DOHH2 (cell line): ENCODE data around the gene SLC16A4.

Experiments used
- EZH2phosphoT487 ChIP-seq: fragments of 200-600 bp; sonication (generic); IDR thresholded peaks from 2 replicates; pipeline ENCODE4 v1.6.1; 2017; ENCODE audit warnings: borderline replicate concordance, mild to moderate bottlenecking, antibody characterized with exemption, low read length, moderate library complexity, mixed read lengths
- TF ChIP-seq, protein P1 (sequence below): fragments of 200-600 bp; sonication (generic); IDR thresholded peaks from one replicate; pipeline ENCODE4 v1.5.1; 2014; ENCODE audit warnings: antibody characterized with exemption, mild to moderate bottlenecking, low read depth, low read length; ENCODE audit not compliant: poor library complexity, severe bottlenecking

GRCh38 chr1:110404401-110404800 is 13.6 kb upstream of the SLC16A4 start:
- TF ChIP-seq, protein P1, sequence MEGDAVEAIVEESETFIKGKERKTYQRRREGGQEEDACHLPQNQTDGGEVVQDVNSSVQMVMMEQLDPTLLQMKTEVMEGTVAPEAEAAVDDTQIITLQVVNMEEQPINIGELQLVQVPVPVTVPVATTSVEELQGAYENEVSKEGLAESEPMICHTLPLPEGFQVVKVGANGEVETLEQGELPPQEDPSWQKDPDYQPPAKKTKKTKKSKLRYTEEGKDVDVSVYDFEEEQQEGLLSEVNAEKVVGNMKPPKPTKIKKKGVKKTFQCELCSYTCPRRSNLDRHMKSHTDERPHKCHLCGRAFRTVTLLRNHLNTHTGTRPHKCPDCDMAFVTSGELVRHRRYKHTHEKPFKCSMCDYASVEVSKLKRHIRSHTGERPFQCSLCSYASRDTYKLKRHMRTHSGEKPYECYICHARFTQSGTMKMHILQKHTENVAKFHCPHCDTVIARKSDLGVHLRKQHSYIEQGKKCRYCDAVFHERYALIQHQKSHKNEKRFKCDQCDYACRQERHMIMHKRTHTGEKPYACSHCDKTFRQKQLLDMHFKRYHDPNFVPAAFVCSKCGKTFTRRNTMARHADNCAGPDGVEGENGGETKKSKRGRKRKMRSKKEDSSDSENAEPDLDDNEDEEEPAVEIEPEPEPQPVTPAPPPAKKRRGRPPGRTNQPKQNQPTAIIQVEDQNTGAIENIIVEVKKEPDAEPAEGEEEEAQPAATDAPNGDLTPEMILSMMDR, result no peak
- TF ChIP-seq EZH2phosphoT487, result no peak
